Measurements from ENCODE around the gene LRBA.
"Not testable (repeated sequence)": the region's sequence is repeated elsewhere in the genome, so short reads cannot be mapped to it uniquely, and the experiment has no call there.

The LRBA gene

DNA sequence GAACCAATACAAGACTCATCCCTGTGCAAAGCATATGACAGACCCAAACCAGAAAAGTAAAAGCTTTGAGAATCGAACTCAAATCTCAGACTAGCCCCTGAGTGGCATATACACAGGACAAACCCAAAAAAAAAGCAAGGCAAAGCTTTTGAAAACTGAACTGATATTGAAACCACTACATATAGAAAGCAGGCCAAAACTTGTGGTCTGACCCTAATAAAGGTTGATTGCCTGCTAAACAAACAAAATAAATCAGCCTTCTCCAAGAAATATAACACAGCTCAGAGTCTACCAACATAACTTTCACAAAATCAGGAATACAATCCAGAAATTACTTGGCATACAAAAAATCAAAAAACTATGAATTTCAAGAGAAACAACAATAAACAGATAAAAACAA, 40.3 kb downstream of the LRBA start:
- DNase-seq (ENCODE audit: low read depth): no peak

DNA sequence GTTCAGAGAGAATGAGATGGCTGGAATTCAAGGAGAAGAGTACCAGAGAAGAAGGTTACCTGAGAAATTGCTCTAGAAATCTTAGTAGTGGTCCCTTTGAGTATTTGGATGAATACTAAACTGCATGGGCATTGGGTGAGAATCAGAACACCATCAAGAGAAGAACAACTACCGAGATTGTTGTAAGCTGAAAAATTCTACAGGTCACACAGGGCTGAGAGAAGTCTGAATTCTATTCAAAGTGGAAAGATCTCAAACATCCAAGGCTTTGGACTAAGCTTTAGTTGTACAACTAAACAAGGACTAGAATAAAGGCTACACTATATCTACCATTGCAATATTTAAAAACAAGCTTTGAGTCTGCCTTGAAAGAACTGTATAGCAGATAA, 40.8 kb downstream of the LRBA start:
- no peak for DNase-seq (ENCODE audit: low read depth)

DNA sequence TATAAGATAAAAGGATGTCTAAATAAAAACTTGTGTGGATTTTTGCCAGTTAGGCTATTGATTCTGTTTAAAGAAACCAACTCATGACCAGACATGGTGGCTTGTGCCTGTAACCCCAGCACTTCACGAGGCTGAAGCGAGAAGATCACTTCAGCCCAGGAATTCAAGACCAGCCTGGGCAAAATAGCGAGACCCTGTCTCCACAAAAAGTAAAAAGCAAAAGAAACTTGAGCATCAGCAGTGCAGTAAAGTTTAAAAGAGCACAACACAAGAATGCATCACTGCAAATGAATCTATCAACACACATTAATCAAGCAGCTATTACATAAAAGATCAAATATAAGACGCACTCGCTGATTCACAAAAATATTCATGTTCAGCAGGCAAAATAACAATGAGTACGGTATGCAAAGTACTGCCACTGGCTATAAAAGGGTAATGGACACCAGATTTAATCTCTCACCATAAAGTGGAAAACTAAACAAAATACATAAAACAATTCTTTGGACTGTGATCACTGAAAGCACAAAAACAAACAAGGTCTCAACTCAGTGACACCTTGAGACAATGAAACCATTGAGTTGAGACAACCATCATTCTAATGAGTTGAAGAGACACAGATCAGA, 41.3 kb downstream of the LRBA start:
- no peak for DNase-seq (ENCODE audit: low read depth)

DNA sequence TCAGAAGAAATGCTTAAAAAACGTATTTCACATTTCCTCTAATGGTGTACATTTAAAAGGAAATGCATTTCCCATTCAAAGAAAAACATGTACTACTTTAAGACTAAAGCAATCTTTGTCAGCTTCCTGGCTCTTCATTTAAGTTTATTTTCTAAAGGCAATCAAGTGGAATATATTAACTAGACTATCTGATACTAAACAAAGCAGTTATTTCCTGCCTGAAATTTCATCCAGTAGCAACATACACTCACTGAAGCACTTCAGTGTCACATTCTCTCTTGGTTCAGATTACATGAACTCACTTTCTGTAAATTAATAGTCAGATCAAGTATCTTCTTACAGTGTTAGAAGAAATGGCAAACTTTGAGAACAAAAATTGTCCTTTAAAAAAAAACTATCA, 42.5 kb downstream of the LRBA start:
- DNase-seq (ENCODE audit: low read depth): no peak

DNA sequence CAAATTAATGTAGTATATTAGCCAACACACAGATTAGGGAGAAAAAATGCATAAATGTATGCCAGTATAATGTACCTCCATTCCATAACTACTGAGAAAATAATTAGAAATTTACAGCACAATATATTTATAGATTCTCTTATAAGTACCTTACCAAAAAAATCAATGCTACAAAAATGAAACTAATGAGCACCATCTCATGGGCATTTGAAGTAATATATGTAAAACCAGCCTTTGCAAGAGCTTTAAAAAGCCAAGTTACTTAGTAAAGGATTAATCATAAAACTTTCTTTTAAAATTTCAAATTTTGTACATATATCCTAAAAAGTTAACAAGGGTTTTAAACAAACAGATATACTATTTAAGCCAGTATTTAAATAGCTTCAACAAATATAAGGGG, 43.2 kb downstream of the LRBA start:
- no peak for DNase-seq (ENCODE audit: low read depth)

DNA sequence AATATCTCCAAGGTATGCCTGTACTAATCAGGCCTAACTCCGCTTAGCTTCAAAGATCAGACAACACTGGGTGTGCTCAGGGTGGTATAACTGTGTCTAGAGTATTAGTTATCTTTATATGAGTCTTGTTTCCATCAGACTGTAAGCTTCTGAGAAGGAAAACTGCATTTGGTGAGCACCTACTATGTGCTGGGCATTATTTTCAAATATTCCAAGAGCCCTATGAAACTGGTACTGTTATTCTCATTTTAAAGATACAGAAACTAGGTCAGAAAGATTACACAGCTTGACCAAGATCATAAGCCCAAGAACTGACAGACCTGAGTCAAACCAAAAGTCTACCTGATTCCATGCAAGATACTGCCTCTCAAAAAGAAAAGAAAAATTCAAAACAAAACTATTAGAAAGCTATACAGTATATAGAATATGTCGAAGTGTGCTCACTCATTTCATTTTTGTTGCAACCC, 44.4 kb downstream of the LRBA start:
- no peak for DNase-seq (ENCODE audit: low read depth)

DNA sequence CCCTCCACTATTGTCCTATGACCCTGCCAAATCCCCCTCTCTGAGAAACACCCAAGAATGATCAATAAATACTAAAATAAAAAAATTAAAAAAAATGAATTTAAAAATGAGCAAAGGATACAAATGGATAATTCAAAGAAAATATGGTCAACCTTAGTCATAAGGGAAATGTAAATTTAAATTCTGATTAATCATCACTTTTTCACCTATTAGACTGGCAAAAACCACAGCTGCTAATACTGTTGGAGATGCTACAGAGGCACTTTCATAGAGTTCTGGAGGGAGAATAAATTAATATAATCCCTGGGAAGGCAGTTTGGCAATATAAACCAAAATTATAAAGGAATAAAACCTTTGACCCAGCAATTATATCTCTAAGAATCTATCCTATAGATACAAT, 50.3 kb downstream of the LRBA start:
- no peak for DNase-seq (ENCODE audit: low read depth)

DNA sequence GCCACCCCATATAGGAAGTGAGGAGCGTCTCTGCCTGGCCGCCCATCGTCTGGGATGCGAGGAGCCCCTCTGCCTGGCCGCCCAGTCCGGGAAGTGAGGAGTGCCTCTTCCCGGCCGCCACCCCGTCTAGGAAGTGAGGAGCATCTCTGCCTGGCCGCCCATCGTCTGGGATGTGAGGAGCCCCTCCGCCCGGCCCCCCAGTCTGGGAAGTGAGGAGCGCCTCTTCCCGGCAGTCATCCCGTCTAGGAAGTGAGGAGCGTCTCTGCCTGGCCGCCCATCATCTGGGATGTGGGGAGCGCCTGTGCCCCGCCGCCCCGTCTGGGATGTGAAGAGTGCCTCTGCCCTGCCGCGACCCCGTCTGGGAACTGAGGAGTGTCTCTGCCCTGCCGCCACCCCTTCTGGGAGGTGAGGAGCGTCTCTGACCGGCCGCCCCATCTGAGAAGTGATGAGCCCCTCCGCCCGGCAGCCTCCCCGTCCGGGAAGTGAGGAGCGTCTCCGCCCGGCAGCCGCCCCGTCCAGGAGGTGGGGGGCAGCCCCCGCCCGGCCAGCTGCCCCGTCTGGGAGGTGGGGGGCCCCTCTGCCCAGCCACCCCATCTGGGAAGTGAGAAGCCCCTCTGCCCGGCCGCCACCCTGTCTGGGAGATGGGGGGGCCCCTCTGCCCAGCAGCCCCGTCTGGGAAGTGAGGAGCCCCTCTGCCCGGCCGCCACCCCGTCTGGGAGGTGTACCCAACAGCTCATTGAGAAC, 51.3 kb downstream of the LRBA start:
- not testable (repeated sequence) for DNase-seq (ENCODE audit: low read depth)

DNA sequence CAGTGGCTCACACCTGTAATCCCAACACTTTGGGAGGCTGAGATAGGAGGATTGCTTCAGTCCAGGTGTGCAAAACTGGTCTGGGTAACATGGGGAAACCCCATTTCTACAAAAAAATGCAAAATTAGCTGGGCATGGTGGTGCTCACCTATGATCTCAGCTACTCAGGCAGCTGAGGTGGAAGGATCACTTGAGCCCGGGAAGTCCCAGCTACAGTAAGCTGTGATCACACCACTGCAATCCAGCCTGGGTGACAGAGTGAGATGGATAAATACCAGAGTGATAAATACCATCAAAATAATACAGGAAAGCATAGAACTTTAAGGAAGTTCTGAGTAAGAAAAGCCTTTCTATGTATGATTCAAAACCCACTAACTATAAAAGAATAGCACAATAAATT, 52.8 kb downstream of the LRBA start:
- no peak for DNase-seq (ENCODE audit: low read depth)

DNA sequence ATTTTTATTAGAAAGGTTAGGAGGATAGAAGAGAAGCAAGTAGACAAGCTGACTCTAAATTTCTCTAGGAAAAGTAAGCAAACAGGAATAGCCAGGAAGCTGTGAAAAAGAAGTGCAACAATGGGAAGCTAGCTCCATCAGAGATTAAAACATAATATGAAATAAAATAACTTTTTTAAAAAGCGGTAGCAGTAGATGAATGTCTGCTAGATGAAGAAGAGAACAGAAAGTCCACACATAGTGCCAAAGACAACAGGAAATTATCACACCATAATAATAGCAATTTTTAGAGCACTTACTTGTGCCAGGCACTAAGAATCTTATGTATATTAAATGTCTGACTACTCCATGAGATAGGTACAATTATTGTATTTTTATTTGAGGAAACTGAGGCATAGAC, 53.5 kb downstream of the LRBA start:
- no peak for DNase-seq (ENCODE audit: low read depth)

DNA sequence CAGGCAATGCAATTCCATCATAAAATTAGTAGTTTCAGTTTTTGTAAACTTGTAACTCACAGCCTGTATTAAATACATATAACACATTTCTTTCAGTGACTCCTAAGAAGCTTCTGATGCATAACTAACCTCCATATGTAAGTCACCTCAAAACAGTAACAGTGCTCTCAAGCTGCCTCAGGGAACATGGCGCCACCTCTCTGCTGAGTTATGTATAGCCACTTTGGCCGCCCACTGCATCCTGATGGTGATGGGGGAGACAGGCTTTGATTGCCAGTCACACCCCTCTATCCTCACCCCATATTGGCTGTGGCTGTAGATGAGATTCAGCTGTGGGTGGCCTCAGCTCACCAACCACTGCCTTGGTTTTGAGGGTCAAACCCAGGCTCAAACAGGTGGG, 54.3 kb downstream of the LRBA start:
- no peak for DNase-seq (ENCODE audit: low read depth)

DNA sequence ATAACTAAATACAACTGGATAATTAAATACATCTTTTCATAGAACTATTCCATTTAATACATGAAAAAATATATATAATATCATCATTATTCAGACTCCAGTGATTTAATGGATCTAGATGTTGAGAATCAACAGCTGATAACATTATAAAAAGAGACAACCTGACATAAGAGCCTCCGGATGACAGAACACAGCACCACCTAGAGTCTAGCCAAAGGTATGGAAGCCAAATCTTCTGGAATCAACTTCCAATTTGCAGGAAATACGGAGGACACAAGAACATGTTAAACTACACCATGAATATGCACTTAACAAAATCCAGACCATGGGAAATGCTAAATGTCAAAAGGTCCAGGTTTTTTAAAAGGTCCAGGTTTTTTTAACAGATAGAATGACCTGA, 55.0 kb downstream of the LRBA start:
- DNase-seq (ENCODE audit: low read depth): no peak

DNA sequence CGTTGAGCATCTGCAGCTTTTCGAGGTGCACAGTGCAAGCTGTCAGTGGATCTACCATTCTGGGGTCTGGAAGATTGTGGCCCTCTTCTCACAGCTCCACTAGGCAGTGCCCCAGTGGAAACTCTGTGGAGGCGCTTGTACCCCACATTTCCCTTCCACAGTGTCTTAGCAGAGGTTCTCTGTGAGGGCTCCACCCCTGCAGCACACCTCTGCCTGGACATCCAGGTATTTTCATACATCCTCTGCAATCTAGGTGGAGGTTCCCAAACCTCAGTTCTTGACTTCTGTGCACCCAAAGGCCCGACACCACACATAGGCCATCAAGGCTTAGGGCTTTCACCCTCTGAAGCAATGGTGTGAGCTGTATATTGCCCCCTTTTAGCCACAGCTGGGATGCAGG, 57.1 kb downstream of the LRBA start:
- not testable (repeated sequence) for DNase-seq (ENCODE audit: low read depth)

DNA sequence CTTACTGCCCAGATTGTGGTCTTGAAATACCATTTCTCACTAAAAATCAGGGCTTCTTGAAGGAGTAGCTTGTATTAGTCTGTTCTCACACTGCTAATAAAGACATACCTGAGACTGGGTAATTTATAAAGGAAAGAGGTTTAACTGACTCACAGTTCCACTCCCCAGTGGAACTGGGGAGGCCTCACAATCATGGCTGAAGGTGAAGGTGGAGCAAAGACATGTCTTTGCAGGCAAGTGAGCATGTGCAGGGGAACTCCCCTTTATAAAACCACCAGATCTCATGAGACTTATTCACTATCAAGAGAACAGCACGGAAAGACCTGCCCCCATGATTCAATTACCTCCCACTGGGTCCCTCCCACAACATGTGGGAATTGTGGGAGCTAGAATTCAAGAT, 58.0 kb downstream of the LRBA start:
- not testable (repeated sequence) for DNase-seq (ENCODE audit: low read depth)

DNA sequence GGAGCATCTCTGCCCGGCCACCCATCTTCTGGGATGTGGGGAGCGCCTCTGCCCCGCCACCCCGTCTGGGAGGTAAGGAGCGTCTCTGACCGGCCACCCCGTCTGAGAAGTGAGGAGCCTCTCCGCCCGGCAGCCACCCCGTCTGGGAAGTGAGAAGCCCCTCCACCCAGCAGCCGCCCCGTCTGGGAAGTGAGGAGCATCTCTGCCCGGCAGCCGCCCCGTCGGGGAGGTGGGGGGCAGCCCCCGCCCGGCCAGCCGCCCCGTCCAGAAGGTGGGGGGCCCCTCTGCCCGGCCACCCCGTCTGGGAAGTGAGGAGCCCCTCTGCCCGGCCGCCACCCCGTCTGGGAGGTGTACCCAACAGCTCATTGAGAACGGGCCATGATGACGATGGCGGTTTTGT, 61.2 kb downstream of the LRBA start:
- not testable (repeated sequence) for DNase-seq (ENCODE audit: low read depth)

DNA sequence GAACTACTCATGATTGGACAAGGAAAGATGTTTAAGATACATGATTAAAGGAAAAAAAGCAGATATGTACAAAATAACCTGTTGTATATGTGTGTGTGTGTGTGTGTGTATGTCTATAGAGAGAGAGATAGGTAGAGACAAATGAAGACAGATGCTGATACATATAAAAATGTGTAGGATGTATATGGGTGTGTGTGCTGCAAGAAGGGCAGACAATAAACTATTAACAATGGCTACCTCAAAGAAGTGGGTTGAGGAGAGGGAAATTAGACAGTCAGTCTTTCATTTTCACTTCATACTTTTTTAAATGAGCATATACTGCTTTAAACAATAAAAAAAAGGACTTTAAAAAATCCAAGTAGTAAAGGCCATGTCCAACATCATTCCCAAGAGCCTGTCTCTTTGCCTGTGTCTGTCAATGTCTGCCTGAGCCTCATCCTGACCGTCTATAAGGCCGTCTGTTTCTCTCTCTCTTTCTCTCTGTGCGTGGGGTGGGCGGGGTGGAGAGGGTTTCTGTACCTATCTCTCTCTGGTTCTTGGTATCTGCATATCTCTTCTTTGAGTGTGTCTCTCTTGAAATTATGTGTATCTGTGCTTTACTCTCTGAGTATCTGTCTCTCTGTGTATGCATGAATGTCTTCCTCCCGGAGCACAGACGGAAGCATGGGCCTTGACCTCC, 62.8 kb downstream of the LRBA start:
- DNase-seq (ENCODE audit: low read depth): no peak

DNA sequence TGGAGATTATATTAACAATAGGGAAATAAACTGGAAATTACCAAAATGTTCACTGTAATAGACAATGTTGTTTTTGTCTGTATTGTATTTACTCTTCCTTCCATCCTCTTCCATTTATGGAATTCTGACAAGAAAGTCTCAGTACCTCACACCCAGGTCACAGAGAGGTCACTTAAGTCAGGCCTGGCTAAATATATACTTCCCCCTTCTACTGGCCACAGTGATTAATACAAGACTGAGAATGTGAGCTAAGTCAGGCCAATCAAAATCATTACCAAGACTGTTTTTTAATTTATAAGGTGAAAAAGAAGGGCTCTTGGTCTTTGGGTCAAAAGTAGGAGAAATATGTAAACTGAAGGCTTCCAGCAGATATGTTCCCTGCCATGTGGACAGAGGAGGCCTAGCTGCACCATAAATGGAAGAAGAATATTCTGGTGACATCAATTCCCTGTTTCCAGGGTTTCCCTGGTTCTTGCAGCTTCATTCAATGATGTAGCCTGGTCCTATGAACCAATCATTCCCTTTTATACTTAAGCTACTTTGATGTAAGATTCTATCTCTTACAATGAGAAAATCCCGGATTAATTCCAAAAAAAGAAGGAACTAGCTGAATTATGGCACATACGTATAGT, 64.3 kb downstream of the LRBA start:
- no peak for DNase-seq (ENCODE audit: low read depth)

DNA sequence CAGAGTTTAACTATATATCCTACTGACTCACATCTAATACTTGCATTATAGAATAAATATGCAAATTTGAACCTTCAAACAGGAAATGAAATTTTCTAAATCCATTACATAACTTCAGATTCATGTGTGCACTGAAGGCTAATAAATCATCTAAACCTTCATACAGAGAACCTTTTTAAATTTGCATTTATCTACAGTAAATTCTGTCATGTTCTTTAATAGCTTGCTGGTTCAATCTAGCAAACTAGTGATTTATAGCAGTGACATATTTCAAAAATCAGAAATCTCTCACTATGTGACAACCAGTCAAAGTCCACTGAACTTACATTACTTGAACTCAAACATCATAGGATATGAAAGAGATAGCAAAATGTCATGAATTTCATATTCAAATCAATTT, 65.1 kb downstream of the LRBA start:
- no peak for DNase-seq (ENCODE audit: low read depth)

DNA sequence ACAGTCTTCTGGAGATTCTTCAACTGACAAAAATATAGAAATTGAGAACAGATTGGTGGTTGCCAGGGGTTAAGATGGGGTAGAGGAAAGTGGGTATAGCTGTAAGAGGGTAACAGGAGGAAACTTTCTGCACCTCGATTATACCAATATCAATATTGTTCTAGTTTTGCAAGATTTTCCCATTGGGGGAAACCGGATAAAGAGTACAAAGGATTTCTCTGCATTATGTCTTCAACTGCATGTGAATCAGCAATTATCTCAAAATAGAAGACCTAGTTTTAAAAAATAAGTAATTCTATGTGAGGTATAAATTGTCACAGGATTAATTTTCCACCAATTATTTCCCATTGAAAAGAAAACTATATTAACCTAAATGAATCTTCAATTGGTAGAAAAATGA, 65.7 kb downstream of the LRBA start:
- no peak for DNase-seq (ENCODE audit: low read depth)

DNA sequence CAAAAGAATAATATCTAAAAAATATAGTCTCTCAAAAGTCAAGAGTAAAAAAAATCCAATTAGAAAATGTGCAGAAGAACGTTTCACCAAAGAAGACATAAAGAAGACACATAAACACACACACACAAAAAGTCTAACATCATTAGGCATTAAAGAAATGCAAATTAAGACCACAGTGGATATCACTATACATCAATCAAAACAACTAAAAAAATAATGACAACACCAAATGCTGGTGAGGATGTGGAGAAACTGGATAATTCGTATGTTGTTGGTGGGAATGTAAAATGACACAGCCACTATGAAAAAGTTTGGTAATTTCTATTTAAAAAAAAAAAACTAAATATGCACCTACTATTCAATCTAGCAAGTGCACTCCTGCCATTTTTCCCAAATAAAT, 66.4 kb downstream of the LRBA start:
- DNase-seq (ENCODE audit: low read depth): no peak

DNA sequence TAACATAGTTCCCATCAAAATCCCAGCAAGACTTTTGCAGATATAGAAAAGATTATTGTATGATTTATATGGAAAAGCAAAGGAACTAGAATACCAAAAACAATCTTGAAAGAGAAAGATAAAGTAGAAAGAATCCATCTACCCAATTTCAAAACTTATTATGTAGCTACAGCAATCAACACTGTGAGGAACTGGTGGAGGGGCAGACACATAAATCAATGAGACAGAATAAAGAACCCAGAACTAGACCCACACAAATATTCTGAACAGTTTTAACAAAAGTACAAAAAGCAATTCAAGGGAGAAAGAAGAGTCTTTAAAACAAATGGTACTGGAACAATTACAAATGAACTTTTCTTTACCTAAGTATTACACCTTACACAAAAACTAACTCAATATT, 67.0 kb downstream of the LRBA start:
- no peak for DNase-seq (ENCODE audit: low read depth)

DNA sequence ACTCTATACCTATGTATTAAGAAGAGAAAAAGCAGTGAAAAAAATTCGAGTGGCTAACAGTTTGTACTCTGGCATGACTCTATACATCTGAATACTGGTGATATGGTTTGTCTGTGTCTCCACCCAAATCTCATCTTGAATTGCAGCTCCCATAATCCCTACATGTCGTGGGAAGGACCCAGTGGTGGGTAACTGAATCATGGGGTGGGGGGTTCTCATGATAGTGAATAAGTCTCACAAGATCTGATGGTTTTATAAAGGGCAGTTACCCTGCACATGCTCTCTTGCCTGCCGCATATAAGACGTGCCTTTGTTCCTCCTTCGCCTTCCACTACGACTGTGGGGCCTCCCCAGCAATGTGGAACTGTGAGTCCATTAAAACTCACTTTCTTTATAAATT, 70.4 kb downstream of the LRBA start:
- DNase-seq (ENCODE audit: low read depth): no peak

DNA sequence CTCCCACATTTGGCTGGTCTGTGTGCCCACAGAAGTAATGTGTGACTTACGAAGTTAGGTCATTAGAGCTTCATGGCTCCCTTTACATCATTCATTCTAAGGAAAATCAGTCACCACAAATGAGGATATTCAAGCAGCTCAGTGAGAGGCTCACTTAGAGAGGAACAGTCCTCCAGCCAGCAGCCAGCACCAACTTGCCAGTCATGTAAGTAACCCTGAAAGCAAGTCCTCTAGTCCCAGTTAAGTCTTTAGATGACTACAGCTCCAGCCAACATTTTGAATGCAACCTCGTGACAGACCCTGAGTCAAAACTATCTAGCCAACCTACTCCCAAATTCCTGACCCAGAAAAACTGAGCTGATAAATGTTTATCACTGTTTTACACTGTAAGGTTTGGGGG, 71.3 kb downstream of the LRBA start:
- DNase-seq (ENCODE audit: low read depth): no peak

Measured in activated T-helper 1 cell treated with Interleukin-2 at 50 U/mL for 16 hours (primary cell).